ENCODE measurements around the gene RBM3.

Gene RBM3

GRCh38 chrX:48626401-48627298, 52.4 kb downstream of the RBM3 start:
- Histone ChIP-seq H3K9ac (ENCODE audit: low read length) (no peak overlapping the region), H3K27ac (ENCODE audit: low read length) (no peak overlapping the region), H3K9me3 (ENCODE audit: insufficient read depth, low read length) (no peaks in the 10 kb centered on the region), H3K79me2 (ENCODE audit: low read length) (no peaks in the 10 kb centered on the region), H3K4me3 (ENCODE audit: low read length) (no peak overlapping the region), H2AFZ (ENCODE audit: low read depth, low read length) (no peak overlapping the region), H3K27me3 (ENCODE audit: low read depth, low read length) (no peaks in the 10 kb centered on the region), H3K4me2 (ENCODE audit: low read length) (no peak overlapping the region), H3K4me1 (ENCODE audit: low read length) (peaks cover 1% of the 10 kb centered on the region; the same call in 1 of the 2 replicates), H3K36me3 (replicated peaks; ENCODE audit: low read depth, low read length) (no peaks in the 10 kb centered on the region), H4K20me1 (ENCODE audit: insufficient read depth, low read length) (no peaks in the 10 kb centered on the region)
- TF ChIP-seq, protein P1, sequence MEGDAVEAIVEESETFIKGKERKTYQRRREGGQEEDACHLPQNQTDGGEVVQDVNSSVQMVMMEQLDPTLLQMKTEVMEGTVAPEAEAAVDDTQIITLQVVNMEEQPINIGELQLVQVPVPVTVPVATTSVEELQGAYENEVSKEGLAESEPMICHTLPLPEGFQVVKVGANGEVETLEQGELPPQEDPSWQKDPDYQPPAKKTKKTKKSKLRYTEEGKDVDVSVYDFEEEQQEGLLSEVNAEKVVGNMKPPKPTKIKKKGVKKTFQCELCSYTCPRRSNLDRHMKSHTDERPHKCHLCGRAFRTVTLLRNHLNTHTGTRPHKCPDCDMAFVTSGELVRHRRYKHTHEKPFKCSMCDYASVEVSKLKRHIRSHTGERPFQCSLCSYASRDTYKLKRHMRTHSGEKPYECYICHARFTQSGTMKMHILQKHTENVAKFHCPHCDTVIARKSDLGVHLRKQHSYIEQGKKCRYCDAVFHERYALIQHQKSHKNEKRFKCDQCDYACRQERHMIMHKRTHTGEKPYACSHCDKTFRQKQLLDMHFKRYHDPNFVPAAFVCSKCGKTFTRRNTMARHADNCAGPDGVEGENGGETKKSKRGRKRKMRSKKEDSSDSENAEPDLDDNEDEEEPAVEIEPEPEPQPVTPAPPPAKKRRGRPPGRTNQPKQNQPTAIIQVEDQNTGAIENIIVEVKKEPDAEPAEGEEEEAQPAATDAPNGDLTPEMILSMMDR (IDR thresholded peaks at IDR 0.05; ENCODE audit: low read depth, low read length), result no peak
- TF ChIP-seq EZH2phosphoT487 (IDR thresholded peaks at IDR 0.05; ENCODE audit: low read depth), result no peak
